Duodenal mucosa (tissue), 2 donors: ENCODE measurements around the gene VPS8.

Source experiments
- H3K27ac ChIP-seq: one replicate; pipeline ENCODE4 v1.7.0; 2013; ENCODE audit warnings: low read depth, low read length
- H3K27me3 ChIP-seq, 2 donors: one replicate each; pipeline ENCODE4 v1.7.0; 2013; ENCODE audit warnings: low read length in 2 of 2, control low read depth in 1 of 2; ENCODE audit not compliant: insufficient read depth in 2 of 2, control insufficient read depth in 1 of 2
- H3K36me3 ChIP-seq, 2 donors: one replicate each; pipeline ENCODE4 v1.7.0; 2013; ENCODE audit warnings: low read length in 2 of 2, control low read depth in 1 of 2; ENCODE audit not compliant: insufficient read depth in 2 of 2, control insufficient read depth in 1 of 2
- H3K4me1 ChIP-seq, 2 donors: one replicate each; pipeline ENCODE4 v1.7.0; 2013; ENCODE audit warnings: low read length in 2 of 2, control low read depth in 1 of 2; ENCODE audit not compliant: insufficient read depth in 2 of 2, control insufficient read depth in 1 of 2
- H3K4me3 ChIP-seq, 2 donors: one replicate each; pipeline ENCODE4 v1.7.0; 2013; ENCODE audit warnings: low read length in 2 of 2, low read depth in 1 of 2
- H3K9ac ChIP-seq, 2 donors: one replicate each; pipeline ENCODE4 v1.7.0; 2013; ENCODE audit warnings: low read length in 2 of 2, low read depth in 1 of 2
- H3K9me3 ChIP-seq, 2 donors: one replicate each; pipeline ENCODE4 v1.7.0; 2013; ENCODE audit warnings: low read length in 2 of 2, control low read depth in 1 of 2; ENCODE audit not compliant: control insufficient read depth in 1 of 2

VPS8 gene

DNA sequence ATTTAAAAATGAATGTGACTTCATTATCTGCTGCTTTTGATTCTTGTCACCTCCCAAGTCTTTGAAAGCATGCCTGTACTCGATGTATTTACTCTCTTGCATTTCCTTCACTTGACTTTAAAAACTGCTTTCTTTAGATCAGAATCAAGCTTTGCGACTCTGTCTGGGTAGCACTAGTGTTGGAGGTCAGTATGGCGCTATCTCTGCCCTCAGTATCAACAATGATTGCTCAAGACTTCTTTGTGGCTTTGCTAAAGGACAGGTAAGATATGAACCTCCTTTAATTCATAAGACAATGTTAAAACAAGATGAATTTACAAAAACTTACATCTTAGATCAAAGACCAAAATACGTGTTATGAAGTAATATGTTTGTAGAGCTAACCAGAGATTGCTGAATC lies 37.0 kb downstream of the VPS8 start:
- Histone ChIP-seq H3K27ac (no peak overlapping the region), H3K27me3 (no peaks in the 10 kb centered on the region), H3K9ac (no peak overlapping the region), H3K4me3 (no peak overlapping the region), H3K9me3 (no peaks in the 10 kb centered on the region), H3K4me1 (no peaks in the 10 kb centered on the region), H3K36me3 (peaks cover 9 to 17% of the 10 kb centered on the region in 2 donors)

DNA sequence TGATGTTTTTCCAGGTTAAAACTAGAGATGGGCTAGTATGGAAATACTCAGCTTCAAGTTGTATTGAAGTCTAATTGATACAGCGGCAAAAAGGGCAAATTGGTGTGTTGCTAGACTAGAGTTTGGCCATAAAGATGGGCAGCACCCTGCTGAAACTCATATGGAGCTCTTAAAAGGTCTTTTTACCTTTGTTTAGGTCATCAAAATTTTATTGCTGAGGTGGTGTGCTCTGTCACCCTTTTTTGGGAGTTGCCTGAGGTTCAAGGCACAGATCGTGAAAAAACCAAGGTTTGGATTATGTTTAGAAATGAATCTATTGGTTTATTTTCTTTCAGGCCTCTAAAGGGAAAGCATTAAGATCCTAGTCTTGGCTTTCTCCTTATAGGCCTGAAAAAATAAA lies 38.2 kb downstream of the VPS8 start:
- no peak overlapping the region for H3K4me3 ChIP-seq
- H3K4me1 ChIP-seq, result no peaks in the 10 kb centered on the region
- H3K9ac ChIP-seq, result no peak overlapping the region
- no peaks in the 10 kb centered on the region for H3K9me3 ChIP-seq
- H3K36me3 ChIP-seq, result peaks cover 20 to 25% of the 10 kb centered on the region in 2 donors
- no peak overlapping the region for H3K27ac ChIP-seq
- H3K27me3 ChIP-seq, result no peaks in the 10 kb centered on the region

DNA sequence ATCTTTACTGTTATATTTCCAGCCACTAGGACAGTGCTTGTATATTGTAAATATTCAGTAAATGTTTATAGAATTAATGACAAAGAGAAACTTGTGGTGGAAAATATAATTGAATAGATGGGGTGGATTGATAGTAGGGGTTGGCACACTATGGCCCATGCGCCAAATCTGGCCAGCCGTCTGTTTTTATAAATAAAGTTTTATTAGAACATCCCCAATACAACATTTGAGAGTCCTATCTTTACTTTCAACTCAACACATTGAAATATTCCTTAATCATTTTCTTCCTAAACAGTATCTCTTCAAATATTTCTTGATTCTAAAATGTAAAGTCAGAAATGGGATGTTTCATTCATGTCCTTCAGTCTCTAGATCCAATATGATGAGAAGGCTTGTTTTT lies 45.1 kb downstream of the VPS8 start:
- Histone ChIP-seq H3K27ac (no peak overlapping the region), H3K36me3 (peaks cover 28 to 47% of the 10 kb centered on the region in 2 donors), H3K27me3 (no peaks in the 10 kb centered on the region), H3K4me1 (no peaks in the 10 kb centered on the region), H3K4me3 (no peak overlapping the region), H3K9ac (no peak overlapping the region), H3K9me3 (no peaks in the 10 kb centered on the region)

DNA sequence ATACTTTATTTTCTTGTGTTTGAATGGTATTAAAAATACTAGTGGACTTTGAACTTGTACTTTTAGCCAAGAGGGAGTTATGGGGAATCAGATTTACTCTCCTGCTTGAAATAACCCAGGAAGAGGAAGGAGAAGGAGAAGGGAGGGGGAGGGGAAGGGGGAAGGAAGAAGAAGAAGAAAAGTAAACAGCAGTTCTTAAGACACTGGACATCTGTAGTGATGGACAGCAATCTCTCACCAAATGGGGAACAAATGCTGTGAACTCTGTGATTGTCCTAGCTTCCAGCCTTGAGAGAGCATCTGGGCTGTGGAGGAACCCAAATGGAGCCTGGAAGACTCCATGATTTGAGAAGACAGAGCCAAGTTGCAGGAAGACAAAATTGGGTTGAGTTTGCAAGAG lies 52.0 kb downstream of the VPS8 start:
- H3K27ac ChIP-seq, result no peak overlapping the region
- H3K27me3 ChIP-seq, result no peaks in the 10 kb centered on the region
- H3K36me3 ChIP-seq, result peaks cover 13 to 44% of the 10 kb centered on the region in 2 donors
- H3K4me1 ChIP-seq, result peaks cover 0 to 7% of the 10 kb centered on the region in 2 donors
- H3K9ac ChIP-seq, result no peak overlapping the region
- H3K4me3 ChIP-seq, result no peak overlapping the region
- no peaks in the 10 kb centered on the region for H3K9me3 ChIP-seq

DNA sequence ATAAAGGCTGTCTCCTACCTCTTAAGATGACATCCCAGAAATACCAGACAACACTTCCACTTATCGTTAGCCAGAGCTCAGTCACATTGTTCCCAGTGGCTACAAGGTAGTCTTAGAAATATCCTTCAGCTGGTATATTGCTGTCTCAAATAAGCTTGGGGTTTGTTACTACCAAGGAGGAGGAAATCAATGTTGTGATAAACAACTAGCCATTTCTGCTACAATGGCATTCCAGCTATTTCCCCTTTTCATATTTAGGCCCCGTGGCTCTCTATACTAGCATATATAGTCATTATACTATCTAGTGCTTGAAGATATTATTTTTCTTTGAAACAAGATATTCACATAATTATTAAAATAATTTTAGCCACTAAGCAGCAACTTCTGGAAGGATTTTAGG lies 56.5 kb downstream of the VPS8 start:
- H3K4me1 ChIP-seq, result peaks cover 0 to 5% of the 10 kb centered on the region in 2 donors
- H3K4me3 ChIP-seq, result no peak overlapping the region
- no peak overlapping the region for H3K27ac ChIP-seq
- H3K9ac ChIP-seq, result no peak overlapping the region
- peaks cover 14 to 43% of the 10 kb centered on the region in 2 donors for H3K36me3 ChIP-seq
- H3K27me3 ChIP-seq, result no peaks in the 10 kb centered on the region
- H3K9me3 ChIP-seq, result no peaks in the 10 kb centered on the region

DNA sequence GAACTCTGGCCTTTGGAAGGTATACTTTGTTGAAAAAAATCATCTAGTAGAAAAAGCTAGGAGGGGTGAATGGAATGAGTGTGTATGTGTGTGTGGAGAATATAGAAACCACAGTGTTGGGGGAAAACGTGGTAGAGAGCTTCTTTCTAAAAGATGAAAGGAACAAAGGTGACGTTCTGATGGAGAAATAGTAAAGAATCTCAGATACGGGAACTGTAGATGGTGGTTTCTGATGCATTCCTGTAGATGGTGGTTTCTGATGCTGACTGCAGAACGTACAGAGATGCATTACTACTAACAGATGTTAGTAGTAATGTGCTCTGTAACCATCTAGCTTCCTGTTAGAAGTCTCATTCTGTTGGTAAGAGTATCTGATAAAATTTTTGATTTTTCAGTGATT lies 60.2 kb downstream of the VPS8 start:
- Histone ChIP-seq H3K9me3 (no peaks in the 10 kb centered on the region), H3K36me3 (peaks cover 13 to 39% of the 10 kb centered on the region in 2 donors), H3K9ac (no peak overlapping the region), H3K27ac (no peak overlapping the region), H3K4me1 (no peaks in the 10 kb centered on the region), H3K27me3 (no peaks in the 10 kb centered on the region), H3K4me3 (no peak overlapping the region)

DNA sequence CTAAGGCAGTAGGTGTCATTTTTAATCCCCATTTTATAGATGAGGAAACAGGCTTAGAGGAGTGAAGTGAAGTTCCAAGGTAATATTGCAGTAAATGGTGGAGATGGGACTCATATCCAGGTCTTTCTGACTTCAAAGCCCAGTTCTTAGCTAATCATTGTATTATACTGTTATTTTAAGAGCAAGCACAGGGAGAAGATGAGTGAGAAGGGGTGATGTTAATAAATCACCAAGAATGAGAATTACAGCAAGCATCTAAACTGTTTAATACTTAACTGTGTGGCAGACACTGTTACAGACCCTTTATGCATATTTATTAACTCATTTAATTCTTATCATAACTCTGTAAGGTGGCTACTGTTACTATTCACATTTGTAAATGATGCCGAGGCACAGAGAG lies 61.2 kb downstream of the VPS8 start:
- no peak overlapping the region for H3K27ac ChIP-seq
- H3K27me3 ChIP-seq, result no peaks in the 10 kb centered on the region
- H3K9ac ChIP-seq, result no peak overlapping the region
- H3K4me3 ChIP-seq, result no peak overlapping the region
- H3K9me3 ChIP-seq, result no peaks in the 10 kb centered on the region
- H3K4me1 ChIP-seq, result no peaks in the 10 kb centered on the region
- H3K36me3 ChIP-seq, result peaks cover 13 to 36% of the 10 kb centered on the region in 2 donors

DNA sequence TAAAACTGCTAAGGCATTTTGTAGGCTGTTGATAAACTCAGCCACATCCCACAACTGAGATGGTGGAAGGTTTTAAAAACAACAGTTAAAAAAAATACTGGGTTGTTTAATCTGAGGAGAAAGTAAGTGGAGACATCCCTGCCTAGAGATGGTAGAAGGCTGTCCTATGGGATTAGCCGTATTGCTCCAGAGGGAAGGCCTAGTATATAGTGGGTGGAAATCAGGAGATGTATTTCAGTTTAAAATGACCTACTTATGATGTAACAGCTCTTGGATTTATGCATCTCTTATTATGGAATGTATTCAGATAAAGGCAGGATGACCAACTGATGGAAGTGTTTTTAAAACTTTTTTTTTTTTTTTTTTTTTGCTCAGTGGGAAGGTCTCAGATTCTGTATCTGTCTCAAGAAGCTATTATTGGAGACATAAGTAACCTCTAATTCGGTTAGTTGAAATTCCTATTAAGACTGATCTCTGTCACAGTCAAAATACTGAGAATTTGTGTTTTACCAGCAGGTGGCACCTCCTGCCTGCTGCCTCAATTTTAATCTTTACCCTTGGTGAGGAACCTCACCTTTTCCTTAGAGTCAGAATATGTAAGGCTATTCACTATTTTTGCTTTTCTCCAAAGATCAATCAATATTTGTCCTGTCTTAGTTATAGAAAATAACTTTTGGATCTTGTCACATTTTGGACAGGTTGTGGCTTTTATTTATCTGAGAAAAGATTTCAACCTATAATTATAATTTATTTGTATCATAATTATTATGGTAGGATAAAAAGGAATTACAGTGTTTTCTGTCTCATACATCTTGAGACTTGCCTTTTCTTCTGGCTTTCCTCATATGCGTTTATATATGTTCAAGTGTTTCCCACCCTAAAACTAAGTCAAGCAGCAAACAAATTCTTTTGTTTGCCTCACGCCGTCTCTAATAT lies 63.0 kb downstream of the VPS8 start:
- H3K9me3 ChIP-seq, result no peaks in the 10 kb centered on the region
- no peak overlapping the region for H3K9ac ChIP-seq
- H3K36me3 ChIP-seq, result peaks cover 10 to 25% of the 10 kb centered on the region in 2 donors
- H3K4me3 ChIP-seq, result no peak overlapping the region
- H3K4me1 ChIP-seq, result no peaks in the 10 kb centered on the region
- no peaks in the 10 kb centered on the region for H3K27me3 ChIP-seq
- H3K27ac ChIP-seq, result no peak overlapping the region

DNA sequence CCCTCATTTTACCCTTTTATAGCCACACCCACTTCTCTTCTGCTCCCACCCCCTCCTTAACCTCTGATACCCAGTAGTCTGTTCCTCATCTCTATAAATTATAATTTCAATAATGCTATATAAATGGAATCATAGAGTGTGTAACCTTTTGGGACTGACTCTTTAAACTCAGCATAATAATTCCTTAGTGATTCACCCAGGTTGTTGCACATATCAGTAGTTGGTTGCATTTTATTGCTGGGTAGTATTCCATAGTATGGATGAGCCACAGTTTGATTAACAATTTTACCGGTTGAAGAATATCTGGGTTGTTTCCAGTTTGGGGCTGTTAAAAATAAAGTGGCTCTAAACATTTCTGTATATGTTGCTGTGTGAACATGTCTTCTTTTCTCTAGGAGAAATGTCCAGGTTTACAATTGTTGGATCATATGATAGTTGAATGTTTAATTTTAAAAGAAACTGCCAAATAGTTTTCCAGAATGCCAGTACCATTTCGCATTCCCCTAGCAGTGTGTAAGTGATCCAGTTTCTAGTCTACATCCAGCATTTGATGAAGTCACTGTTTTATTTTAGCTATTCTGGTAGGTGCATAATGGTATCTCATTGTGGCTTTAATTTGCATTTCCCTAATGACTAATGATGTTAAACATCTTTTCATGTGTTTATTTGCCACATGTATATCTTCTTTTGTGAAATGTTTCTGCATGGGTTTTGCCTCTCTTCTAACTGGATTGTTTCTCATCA lies 68.5 kb downstream of the VPS8 start:
- Histone ChIP-seq H3K9ac (no peak overlapping the region), H3K27ac (no peak overlapping the region), H3K4me3 (no peak overlapping the region), H3K36me3 (peaks cover 13 to 17% of the 10 kb centered on the region in 2 donors), H3K27me3 (no peaks in the 10 kb centered on the region), H3K9me3 (no peaks in the 10 kb centered on the region), H3K4me1 (peaks cover 0 to 10% of the 10 kb centered on the region in 2 donors)

DNA sequence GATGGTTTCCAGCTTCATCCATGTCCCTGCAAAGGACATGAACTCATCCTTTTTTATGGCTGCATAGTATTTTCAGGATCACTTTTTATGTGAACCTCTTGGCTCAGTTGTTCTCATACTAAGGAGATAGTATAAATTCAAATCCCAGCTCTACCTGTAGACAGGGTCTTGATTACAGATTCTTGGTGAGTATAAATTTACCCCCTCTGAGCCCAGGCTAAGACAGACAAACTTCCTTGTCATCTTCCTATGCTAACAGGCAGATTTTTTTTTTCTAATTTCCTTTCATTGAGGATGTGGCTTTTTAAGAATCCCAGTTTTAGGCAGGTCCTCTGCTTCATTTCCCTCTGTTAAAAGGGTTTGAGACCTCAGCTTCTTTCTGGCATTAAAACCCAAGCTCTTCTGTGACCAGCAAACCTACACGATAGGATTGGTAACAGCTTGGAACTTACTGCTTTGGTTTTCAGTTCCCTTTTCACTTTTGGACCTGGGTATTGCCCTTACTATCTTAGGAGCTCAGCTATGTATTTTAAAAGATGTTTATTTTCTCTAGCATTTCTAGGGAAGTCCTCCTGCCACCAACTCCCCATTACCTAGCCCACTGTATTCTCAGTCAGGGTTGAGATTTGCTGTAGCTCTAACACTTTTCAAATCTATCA lies 72.5 kb downstream of the VPS8 start:
- no peak overlapping the region for H3K27ac ChIP-seq
- H3K36me3 ChIP-seq, result peaks cover 6 to 9% of the 10 kb centered on the region in 2 donors
- no peaks in the 10 kb centered on the region for H3K27me3 ChIP-seq
- H3K9ac ChIP-seq, result no peak overlapping the region
- no peaks in the 10 kb centered on the region for H3K9me3 ChIP-seq
- H3K4me1 ChIP-seq, result peaks cover 0 to 10% of the 10 kb centered on the region in 2 donors
- H3K4me3 ChIP-seq, result no peak overlapping the region
